MCF 10A (cell line): ENCODE measurements around the gene MRPS23. TPM values are rescaled to one million over a fixed set of nuclear protein-coding genes. Genes with fewer than 3 reads are reported as not detected.
A peak's percentile ranks its signal among the peaks of the same experiment; 100 is the strongest.

Source experiments
- BruUV-seq: library from RNA; stranded (reverse); fragments of 400-500 nt; replicated peaks from 2 replicates; lab custom pipeline; 2021; lab: Mats Ljungman, UMichigan
- CTCF ChIA-PET: fragments of 300-600 bp; sonication (Branson Sonifier 250); formaldehyde crosslinking; extraction: SDS; loops from one replicate; lab custom pipeline; 2021; ENCODE audit warnings: antibody characterized with exemption, inconsistent platforms; lab: Yijun Ruan, JAX
- POLR2A ChIA-PET: fragments of 300-600, 350-650 bp; sonication (Branson Sonifier 250); formaldehyde crosslinking; extraction: SDS; loops from one replicate; lab custom pipeline; 2020; ENCODE audit warnings: antibody characterized with exemption, inconsistent platforms; lab: Yijun Ruan, JAX
- DNase-seq: peaks from one replicate; pipeline ENCODE4 v3.0.0-alpha.2; 2018; ENCODE audit not compliant: unreplicated experiment
- H3K27ac Mint-ChIP-seq: one replicate; pipeline ENCODE4 v1.8.0; 2022; ENCODE audit warnings: mild to moderate bottlenecking, low read depth, mixed read lengths; ENCODE audit not compliant: unreplicated experiment
- H3K27me3 Mint-ChIP-seq: one replicate; pipeline ENCODE4 v1.8.0; 2022; ENCODE audit warnings: mixed read lengths; ENCODE audit not compliant: insufficient read depth, unreplicated experiment
- H3K36me3 Mint-ChIP-seq: one replicate; pipeline ENCODE4 v1.8.0; 2022; ENCODE audit warnings: mild to moderate bottlenecking, moderate library complexity, mixed read lengths; ENCODE audit not compliant: insufficient read depth, unreplicated experiment
- H3K4me1 Mint-ChIP-seq: one replicate; pipeline ENCODE4 v1.8.0; 2022; ENCODE audit warnings: mixed read lengths; ENCODE audit not compliant: insufficient read depth, unreplicated experiment
- H3K4me3 Mint-ChIP-seq: one replicate; pipeline ENCODE4 v1.8.0; 2022; ENCODE audit warnings: mild to moderate bottlenecking, moderate library complexity, mixed read lengths; ENCODE audit not compliant: unreplicated experiment
- H3K9me3 Mint-ChIP-seq: one replicate; pipeline ENCODE4 v1.8.0; 2022; ENCODE audit warnings: mixed read lengths; ENCODE audit not compliant: unreplicated experiment
- CTCF ChIP-seq: fragments of 200-600 bp; IDR thresholded peaks from one replicate; pipeline ENCODE4 v1.8.0; 2022; ENCODE audit warnings: antibody characterized with exemption, mild to moderate bottlenecking; ENCODE audit not compliant: unreplicated experiment
- intact Hi-C: fragments of 100-400 bp; cut with micrococcal nuclease; formaldehyde crosslinking; loops from 2 replicates; pipeline ENCODE4 v1.14.1; 2022
- total RNA-seq: library from RNA; stranded (reverse); gene quantifications from 2 replicates; pipeline ENCODE4 v1.2.3, GENCODE V29; 2022

Gene MRPS23
- total RNA-seq, 1 experiment from 2014 or later, result 59.3 TPM

GRCh38 chr17:57855391-57856035, 5.7 kb upstream of the MRPS23 start:
- ChIA-PET POLR2A (interaction anchor here (0.7 to 3.7 kb wide), 7 partner anchors 13 to 152 kb away, joined by 3 to 26 read pairs (median 3); no protein-coding TSS in a partner anchor), CTCF (interaction anchor here (0.7 to 15.7 kb wide), 7 partner anchors 14 to 140 kb away, joined by 3 to 418 read pairs (median 5); partner anchors contain the start of gene VEZF1)
- intact Hi-C loops, result loop anchor here (5.0 to 10.0 kb wide), 2 partner anchors 37 to 229 kb away; partner anchors contain the start of gene DYNLL2
- no TSS peak for BruUV-seq
- Mint-ChIP-seq H3K4me3 (no peak overlapping the region), H3K9me3 (no peaks in the 10 kb centered on the region), H3K27me3 (no peaks in the 10 kb centered on the region), H3K4me1 (peaks cover 38% of the 10 kb centered on the region), H3K27ac (peak overlapping the region; percentile 3), H3K36me3 (no peaks in the 10 kb centered on the region)
- no peak for DNase-seq
- no peak for TF ChIP-seq CTCF

GRCh38 chr17:57853695-57854094, 3.9 kb upstream of the MRPS23 start:
- peak; percentile 46 for DNase-seq
- no peak overlapping the region for H3K4me3 Mint-ChIP-seq
- ChIA-PET CTCF (interaction anchor here (0.5 to 15.7 kb wide), 10 partner anchors 9 to 259 kb away, joined by 3 to 418 read pairs (median 4); partner anchors contain the start of gene VEZF1), POLR2A (interaction anchor here (0.7 to 6.0 kb wide), 11 partner anchors 9 to 153 kb away, joined by 3 to 53 read pairs (median 5); partner anchors contain the start of gene SRSF1)
- peak overlapping the region; percentile 3 for H3K27ac Mint-ChIP-seq
- no peaks in the 10 kb centered on the region for H3K9me3 Mint-ChIP-seq
- intact Hi-C loops, result loop anchor here (10.0 kb wide), 1 partner anchor 231 kb away; the partner anchor contains the start of gene DYNLL2
- H3K4me1 Mint-ChIP-seq, result peaks cover 43% of the 10 kb centered on the region
- no peak for TF ChIP-seq CTCF
- H3K27me3 Mint-ChIP-seq, result no peaks in the 10 kb centered on the region
- peaks cover 15% of the 10 kb centered on the region for H3K36me3 Mint-ChIP-seq
- no TSS peak for BruUV-seq

GRCh38 chr17:57852955-57853328, 3.1 kb upstream of the MRPS23 start:
- TF ChIP-seq CTCF, result no peak
- POLR2A ChIA-PET, result interaction anchor here (1.0 to 6.0 kb wide), 9 partner anchors 8 to 154 kb away, joined by 3 to 53 read pairs (median 5); partner anchors contain the start of gene SRSF1
- peaks cover 40% of the 10 kb centered on the region for H3K4me1 Mint-ChIP-seq
- no peak overlapping the region for H3K27ac Mint-ChIP-seq
- no peak overlapping the region for H3K4me3 Mint-ChIP-seq
- H3K36me3 Mint-ChIP-seq, result peaks cover 16% of the 10 kb centered on the region
- H3K27me3 Mint-ChIP-seq, result no peaks in the 10 kb centered on the region
- CTCF ChIA-PET, result interaction anchor here (0.5 to 15.7 kb wide), 10 partner anchors 15 to 260 kb away, joined by 3 to 418 read pairs (median 5); partner anchors contain the start of gene VEZF1
- BruUV-seq, result no TSS peak
- H3K9me3 Mint-ChIP-seq, result no peaks in the 10 kb centered on the region
- intact Hi-C loops, result loop anchor here (10.0 kb wide), 1 partner anchor 232 kb away; the partner anchor contains the start of gene DYNLL2
- no peak for DNase-seq
